Common myeloid progenitor, CD34-positive (primary cell): Measurements from ENCODE around the gene MAGOHB.

Experiments
- CTCF ChIA-PET: fragments of 350-600 bp; sonication (Branson Sonifier 250); formaldehyde crosslinking; loops from one replicate; lab custom pipeline; 2021; ENCODE audit warnings: antibody characterized with exemption; lab: Charles Lee
- POLR2A ChIA-PET: fragments of 350-600 bp; sonication (Branson Sonifier 250); formaldehyde crosslinking; loops from one replicate; lab custom pipeline; 2021; ENCODE audit warnings: antibody characterized with exemption; lab: Charles Lee
- DNase-seq, 3 donors: peaks; one replicate each; pipeline versions ENCODE4 v3.0.0 to v3.0.0-alpha.2; 2013
- H3K27ac ChIP-seq, 2 experiments: 1 replicate in 1 of 2; 2 replicates in 1 of 2; pipeline ENCODE4 v1.7.0; 2013; ENCODE audit warnings: inconsistent platforms in 2 of 2, low read length in 2 of 2, mild to moderate bottlenecking in 2 of 2, low read depth in 1 of 2, moderate library complexity in 1 of 2; ENCODE audit not compliant: severe bottlenecking in 2 of 2, insufficient read depth in 1 of 2, poor library complexity in 1 of 2
- H3K27me3 ChIP-seq, 5 experiments: replicated peaks in 2 of 5; 1 replicate in 3 of 5; 2 replicates in 2 of 5; pipeline versions ENCODE4 v1.6.1 to v1.7.0; 2013; ENCODE audit warnings: low read length in 4 of 5, mild to moderate bottlenecking in 2 of 5, moderate library complexity in 2 of 5, inconsistent platforms in 1 of 5; ENCODE audit not compliant: insufficient read depth in 5 of 5, control insufficient read depth in 4 of 5
- H3K36me3 ChIP-seq, 4 experiments: 1 replicate in 2 of 4; 2 replicates in 2 of 4; pipeline versions ENCODE4 v1.6.1 to v1.7.0; 2013; ENCODE audit warnings: low read length in 3 of 4, control low read depth in 1 of 4, mild to moderate bottlenecking in 1 of 4; ENCODE audit not compliant: control insufficient read depth in 4 of 4, insufficient read depth in 4 of 4
- H3K4me1 ChIP-seq, 4 experiments: 1 replicate in 3 of 4; 2 replicates in 1 of 4; pipeline versions ENCODE4 v1.6.1 to v1.7.1; 2013; ENCODE audit warnings: low read length in 3 of 4, mild to moderate bottlenecking in 3 of 4, control low read depth in 1 of 4, inconsistent platforms in 1 of 4, moderate library complexity in 1 of 4; ENCODE audit not compliant: control insufficient read depth in 4 of 4, insufficient read depth in 4 of 4; ENCODE audit errors: control extremely low read depth in 1 of 4
- H3K4me3 ChIP-seq, 7 experiments: 1 replicate in 4 of 7; 2 replicates in 3 of 7; pipeline versions ENCODE4 v1.5.1 to v1.7.0; 2013; ENCODE audit warnings: mild to moderate bottlenecking in 7 of 7, low read length in 6 of 7, moderate library complexity in 6 of 7, inconsistent platforms in 2 of 7, low read depth in 2 of 7, control low read depth in 1 of 7; ENCODE audit not compliant: insufficient read depth in 4 of 7, control insufficient read depth in 1 of 7; ENCODE audit errors: extremely low read depth in 1 of 7
- H3K9me3 ChIP-seq, 5 experiments: 1 replicate in 4 of 5; 2 replicates in 1 of 5; pipeline versions ENCODE4 v1.6.1 to v1.7.1; 2013; ENCODE audit warnings: low read length in 4 of 5, mild to moderate bottlenecking in 2 of 5, inconsistent platforms in 1 of 5, low read depth in 1 of 5, moderate library complexity in 1 of 5; ENCODE audit not compliant: control insufficient read depth in 4 of 5, insufficient read depth in 2 of 5; ENCODE audit errors: control extremely low read depth in 1 of 5
- WGBS: methylation state at CpG from one replicate; pipeline ENCODE4 v1.1.5; 2013; ENCODE audit not compliant: insufficient coverage; 5-methylcytosine and 5-hydroxymethylcytosine counted together

MAGOHB gene

GRCh38 chr12:10554228-10554755 is 59.1 kb downstream of the MAGOHB start:
- Histone ChIP-seq H3K4me3 (peak overlapping the region in 1 of 7 experiments; percentile 10), H3K27ac (no peak overlapping the region), H3K27me3 (no peaks in the 10 kb centered on the region), H3K36me3 (no peaks in the 10 kb centered on the region), H3K9me3 (peaks cover 0 to 15% (median 0%) of the 10 kb centered on the region in 5 experiments), H3K4me1 (peaks cover 12 to 21% (median 14%) of the 10 kb centered on the region in 4 experiments)
- WGBS: 82% methylated on average over 3 of the region's 6 CpGs
- POLR2A ChIA-PET: no interaction called here
- CTCF ChIA-PET: interaction anchor here (0.9 to 1.6 kb wide), 2 partner anchors 189 to 319 kb away, joined by 3 read pairs; no protein-coding TSS in a partner anchor
- peak in 1 of 3 donors; percentile 8 for DNase-seq
